GM18520 (cell line): Measurements from ENCODE around the gene ANKRD33.

Experiments
- ATAC-seq: cut with Tn5 transposase; IDR thresholded peaks from one replicate; pipeline ENCODE4 v1.9.1; 2021; ENCODE audit not compliant: unreplicated experiment

ANKRD33 gene

GRCh38 chr12:51887476-51888315 is at the start of gene ANKRD33:
ANKRD33 (plus strand) TSS chr12:51888103; CDS start chr12:51888187, 84 bp downstream.
- no peak for ATAC-seq

GRCh38 chr12:51838762-51839161 is 49.1 kb upstream of the ANKRD33 start:
- ATAC-seq, result no peak

GRCh38 chr12:51839310-51839947 is 48.5 kb upstream of the ANKRD33 start:
- no peak for ATAC-seq

- no peak for ATAC-seq
Measured at GRCh38 chr12:51840966-51841365, 46.9 kb upstream of the ANKRD33 start.

GRCh38 chr12:51841727-51842126 is 46.2 kb upstream of the ANKRD33 start:
- no peak for ATAC-seq

- no peak for ATAC-seq
Measured at GRCh38 chr12:51844854-51845253, 43.0 kb upstream of the ANKRD33 start.

- ATAC-seq, result no peak
Measured at GRCh38 chr12:51845482-51845881, 42.4 kb upstream of the ANKRD33 start.

- no peak for ATAC-seq
Measured at GRCh38 chr12:51846271-51846691, 41.6 kb upstream of the ANKRD33 start.

- ATAC-seq, result no peak
Measured at GRCh38 chr12:51846911-51847642, 40.8 kb upstream of the ANKRD33 start.

- no peak for ATAC-seq
Measured at GRCh38 chr12:51847643-51848325, 40.1 kb upstream of the ANKRD33 start.

- ATAC-seq, result no peak
Measured at GRCh38 chr12:51848326-51848727, 39.6 kb upstream of the ANKRD33 start, which contains the start of gene FIGNL2. FIGNL2 (minus strand) TSS chr12:51848718; CDS start chr12:51822413, 26,305 bp downstream.

GRCh38 chr12:51848841-51849735 is 38.8 kb upstream of the ANKRD33 start:
- no peak for ATAC-seq

GRCh38 chr12:51850081-51850964 is 37.6 kb upstream of the ANKRD33 start:
- ATAC-seq, result no peak

- ATAC-seq, result no peak
Measured at GRCh38 chr12:51850965-51851299, 37.0 kb upstream of the ANKRD33 start.

- ATAC-seq, result no peak
Measured at GRCh38 chr12:51851413-51852124, 36.3 kb upstream of the ANKRD33 start.

GRCh38 chr12:51852404-51853137 is 35.3 kb upstream of the ANKRD33 start:
- ATAC-seq, result no peak

GRCh38 chr12:51855586-51856428 is 32.1 kb upstream of the ANKRD33 start:
- no peak for ATAC-seq
